HUES64 (cell line): ENCODE results near the gene SSBP2. TPM values are rescaled to one million over a fixed set of nuclear protein-coding genes. Genes with fewer than 3 reads are reported as not detected.

ENCODE experiments used
- H3K27ac ChIP-seq: 2 replicates; pipeline ENCODE4 v1.7.0; 2013; ENCODE audit warnings: low read depth, low read length, inconsistent platforms
- H3K27me3 ChIP-seq: 2 replicates; pipeline ENCODE4 v1.6.1; 2013; ENCODE audit warnings: mild to moderate bottlenecking, low read length; ENCODE audit not compliant: insufficient read depth
- H3K36me3 ChIP-seq: 2 replicates; pipeline ENCODE4 v1.6.1; 2013; ENCODE audit warnings: mild to moderate bottlenecking, low read length; ENCODE audit not compliant: insufficient read depth
- H3K4me1 ChIP-seq: 2 replicates; pipeline ENCODE4 v1.6.1; 2013; ENCODE audit warnings: mild to moderate bottlenecking, low read length, moderate library complexity; ENCODE audit not compliant: insufficient read depth
- H3K4me3 ChIP-seq: 2 replicates; pipeline ENCODE4 v1.5.1; 2013; ENCODE audit warnings: mild to moderate bottlenecking, low read length, moderate library complexity
- H3K9ac ChIP-seq: 2 replicates; pipeline ENCODE4 v1.6.1; 2013; ENCODE audit warnings: mild to moderate bottlenecking, low read depth, low read length
- H3K9me3 ChIP-seq: 2 replicates; pipeline ENCODE4 v1.6.1; 2013; ENCODE audit warnings: low read depth, low read length; ENCODE audit not compliant: insufficient read depth
- WGBS: fragments of 150-250, 120-280 bp; methylation state at CpG from one replicate; pipeline ENCODE4 v1.1.7; 2013; ENCODE audit warnings: missing lambda C conversion rate; 5-methylcytosine and 5-hydroxymethylcytosine counted together
- polyA plus RNA-seq, 2 experiments: library from polyadenylated mRNA; stranded (reverse); fragments of 50-300 nt; gene quantifications; one replicate each; pipeline ENCODE4 v1.2.3, GENCODE V29; 2013

Gene SSBP2
- polyA plus RNA-seq (2013, experiment 1 of 2) = 28.0 TPM
- 47.7 TPM for polyA plus RNA-seq (2013, experiment 2 of 2)

- WGBS = under 1% methylated on average over 70 of the region's 73 CpGs
- Histone ChIP-seq H3K9me3 (no peaks in the 10 kb centered on the region), H3K4me1 (peaks cover 54% of the 10 kb centered on the region), H3K36me3 (no peaks in the 10 kb centered on the region), H3K27ac (peak within 1 kb of the TSS; percentile 79), H3K9ac (peak within 1 kb of the TSS; percentile 81), H3K27me3 (peaks cover 20% of the 10 kb centered on the region), H3K4me3 (peak within 1 kb of the TSS; percentile 92)
These were observed at the start of gene SSBP2 for GRCh38 chr5:81751009-81751835. SSBP2 (minus strand) TSS chr5:81751097; CDS start chr5:81751042, 55 bp downstream.

GRCh38 chr5:81795666-81796065 is 44.8 kb upstream of the SSBP2 start:
- Histone ChIP-seq H3K9me3 (no peaks in the 10 kb centered on the region), H3K36me3 (no peaks in the 10 kb centered on the region), H3K4me3 (no peak overlapping the region), H3K4me1 (no peaks in the 10 kb centered on the region), H3K9ac (no peak overlapping the region), H3K27me3 (no peaks in the 10 kb centered on the region), H3K27ac (no peak overlapping the region)
- WGBS = 88% methylated on average over 1 of the region's 1 CpG

GRCh38 chr5:81794226-81794625 is 43.3 kb upstream of the SSBP2 start:
- Histone ChIP-seq H3K4me1 (peaks cover under 1% of the 10 kb centered on the region; the same call in 1 of the 2 replicates), H3K36me3 (no peaks in the 10 kb centered on the region), H3K27me3 (no peaks in the 10 kb centered on the region), H3K9ac (no peak overlapping the region), H3K4me3 (no peak overlapping the region), H3K27ac (no peak overlapping the region), H3K9me3 (no peaks in the 10 kb centered on the region)
- WGBS = 86% methylated on average over 3 of the region's 4 CpGs

GRCh38 chr5:81790336-81790735 is 39.4 kb upstream of the SSBP2 start:
- WGBS = 96% methylated on average over 8 of the region's 9 CpGs
- no peak overlapping the region for H3K4me3 ChIP-seq
- peaks cover 27% of the 10 kb centered on the region for H3K4me1 ChIP-seq
- H3K9me3 ChIP-seq = no peaks in the 10 kb centered on the region
- H3K9ac ChIP-seq = no peak overlapping the region
- H3K27ac ChIP-seq = no peak overlapping the region
- H3K36me3 ChIP-seq = no peaks in the 10 kb centered on the region
- H3K27me3 ChIP-seq = no peaks in the 10 kb centered on the region

GRCh38 chr5:81789033-81789432 is 38.1 kb upstream of the SSBP2 start:
- Histone ChIP-seq H3K9me3 (no peaks in the 10 kb centered on the region), H3K27me3 (no peaks in the 10 kb centered on the region), H3K36me3 (no peaks in the 10 kb centered on the region), H3K4me1 (peaks cover 27% of the 10 kb centered on the region), H3K9ac (no peak overlapping the region), H3K4me3 (no peak overlapping the region), H3K27ac (no peak overlapping the region)
- WGBS = 91% methylated on average over 5 of the region's 5 CpGs

- 60% methylated on average over 1 of the region's 2 CpGs for WGBS
- Histone ChIP-seq H3K4me1 (peaks cover 27% of the 10 kb centered on the region), H3K9ac (no peak overlapping the region), H3K27ac (peak overlapping the region; percentile 38; the same call in 1 of the 2 replicates), H3K9me3 (no peaks in the 10 kb centered on the region), H3K36me3 (no peaks in the 10 kb centered on the region), H3K27me3 (no peaks in the 10 kb centered on the region), H3K4me3 (no peak overlapping the region)
These were observed 37.4 kb upstream of the SSBP2 start for GRCh38 chr5:81788329-81788728.

GRCh38 chr5:81787474-81788242 is 36.8 kb upstream of the SSBP2 start:
- WGBS = 28% methylated on average over 3 of the region's 3 CpGs
- peaks cover 27% of the 10 kb centered on the region for H3K4me1 ChIP-seq
- H3K9me3 ChIP-seq = no peaks in the 10 kb centered on the region
- H3K27me3 ChIP-seq = no peaks in the 10 kb centered on the region
- H3K36me3 ChIP-seq = no peaks in the 10 kb centered on the region
- peak overlapping the region; percentile 38; the same call in 1 of the 2 replicates for H3K27ac ChIP-seq
- H3K9ac ChIP-seq = no peak overlapping the region
- no peak overlapping the region for H3K4me3 ChIP-seq

- 94% methylated on average over 5 of the region's 5 CpGs for WGBS
- H3K9ac ChIP-seq = no peak overlapping the region
- H3K4me3 ChIP-seq = no peak overlapping the region
- peaks cover 27% of the 10 kb centered on the region for H3K4me1 ChIP-seq
- no peaks in the 10 kb centered on the region for H3K27me3 ChIP-seq
- H3K36me3 ChIP-seq = no peaks in the 10 kb centered on the region
- no peaks in the 10 kb centered on the region for H3K9me3 ChIP-seq
- H3K27ac ChIP-seq = no peak overlapping the region
These were observed 36.1 kb upstream of the SSBP2 start for GRCh38 chr5:81786991-81787390.

GRCh38 chr5:81786496-81786895 is 35.6 kb upstream of the SSBP2 start:
- Histone ChIP-seq H3K27ac (no peak overlapping the region), H3K9me3 (no peaks in the 10 kb centered on the region), H3K27me3 (no peaks in the 10 kb centered on the region), H3K4me3 (no peak overlapping the region), H3K9ac (no peak overlapping the region), H3K4me1 (peaks cover 27% of the 10 kb centered on the region), H3K36me3 (no peaks in the 10 kb centered on the region)
- WGBS = 93% methylated on average over 5 of the region's 5 CpGs

GRCh38 chr5:81785322-81785721 is 34.4 kb upstream of the SSBP2 start:
- H3K27me3 ChIP-seq = no peaks in the 10 kb centered on the region
- H3K36me3 ChIP-seq = no peaks in the 10 kb centered on the region
- peaks cover 27% of the 10 kb centered on the region for H3K4me1 ChIP-seq
- H3K27ac ChIP-seq = no peak overlapping the region
- no peaks in the 10 kb centered on the region for H3K9me3 ChIP-seq
- WGBS = 79% methylated on average over 4 of the region's 4 CpGs
- H3K9ac ChIP-seq = no peak overlapping the region
- no peak overlapping the region for H3K4me3 ChIP-seq

GRCh38 chr5:81783401-81783800 is 32.5 kb upstream of the SSBP2 start:
- 82% methylated on average over 3 of the region's 3 CpGs for WGBS
- Histone ChIP-seq H3K9ac (no peak overlapping the region), H3K27ac (no peak overlapping the region), H3K27me3 (no peaks in the 10 kb centered on the region), H3K4me1 (peaks cover 18% of the 10 kb centered on the region), H3K36me3 (no peaks in the 10 kb centered on the region), H3K4me3 (no peak overlapping the region), H3K9me3 (no peaks in the 10 kb centered on the region)
